ENCODE results near the gene CSNK1A1. TPM values are rescaled to one million over a fixed set of nuclear protein-coding genes. Genes with fewer than 3 reads are reported as not detected.

The CSNK1A1 gene
- total and polyA plus RNA-seq, 2 donors from 2014 or later: 63.9 to 221 TPM

DNA sequence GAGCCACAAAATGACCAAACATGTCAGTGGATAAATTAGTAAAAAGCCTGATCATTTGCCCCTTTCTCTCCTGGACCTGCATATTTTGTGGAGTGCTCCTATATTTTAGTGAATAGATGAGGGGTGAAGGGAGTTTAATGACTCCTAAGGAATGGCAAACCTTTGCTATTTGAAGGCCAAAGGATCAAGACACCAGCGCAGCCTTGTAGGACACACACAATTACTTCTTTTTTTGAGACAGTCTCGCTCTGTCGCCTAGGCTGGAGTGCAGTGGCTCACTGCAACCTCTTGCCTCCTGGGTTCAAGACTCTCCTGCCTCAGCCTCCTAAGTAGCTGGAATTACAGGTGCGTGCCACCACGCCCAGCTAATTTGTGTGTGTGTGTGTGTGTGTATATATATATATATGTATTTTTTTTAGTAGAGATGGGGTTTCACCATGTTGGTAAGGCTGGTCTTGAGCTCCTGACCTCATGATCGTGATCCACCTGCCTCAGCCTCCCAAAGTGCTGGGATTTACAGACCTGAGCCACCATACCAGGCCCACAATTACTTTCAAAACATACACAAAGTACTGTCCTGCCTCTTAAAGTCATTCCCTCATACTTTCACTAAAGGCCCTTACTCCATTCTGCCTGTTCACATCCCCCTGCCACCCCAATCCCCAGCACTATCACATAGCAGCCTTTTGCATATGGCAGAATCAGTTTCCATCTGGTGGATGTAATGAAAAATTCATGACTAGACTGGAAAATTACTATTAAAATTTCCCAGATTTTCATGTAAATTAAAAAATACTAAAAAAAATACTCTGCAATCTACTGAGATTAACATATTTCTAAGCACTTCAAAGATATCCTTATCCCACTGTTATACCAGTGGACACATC, 60.4 kb downstream of the CSNK1A1 start:
- Histone ChIP-seq H3K36me3 (ENCODE audit: control insufficient read depth in 2 of 3, insufficient read depth in 3 of 3, low read length in 3 of 3) (peaks cover 0 to 5% (median under 1%) of the 10 kb centered on the region in 3 donors), H3K27me3 (ENCODE audit: control insufficient read depth, insufficient read depth, low read length) (no peaks in the 10 kb centered on the region), H3K9me3 (ENCODE audit: control insufficient read depth in 2 of 3, insufficient read depth in 1 of 3, low read length in 3 of 3) (no peaks in the 10 kb centered on the region), H3K27ac (ENCODE audit: low read depth in 2 of 2, low read length in 2 of 2) (no peak overlapping the region), H3K9ac (ENCODE audit: low read length in 3 of 3) (no peak overlapping the region), H3K4me3 (ENCODE audit: low read length in 3 of 3) (no peak overlapping the region), H3K4me1 (ENCODE audit: control insufficient read depth in 2 of 3, insufficient read depth in 2 of 3, low read depth in 1 of 3, low read length in 3 of 3) (peaks cover 2 to 11% (median 8%) of the 10 kb centered on the region in 3 donors)
- DNase-seq (no peak), FAIRE-seq (no peak)
- intact Hi-C loops (cut with DNase I): no loop called here
- TF ChIP-seq, protein P1, sequence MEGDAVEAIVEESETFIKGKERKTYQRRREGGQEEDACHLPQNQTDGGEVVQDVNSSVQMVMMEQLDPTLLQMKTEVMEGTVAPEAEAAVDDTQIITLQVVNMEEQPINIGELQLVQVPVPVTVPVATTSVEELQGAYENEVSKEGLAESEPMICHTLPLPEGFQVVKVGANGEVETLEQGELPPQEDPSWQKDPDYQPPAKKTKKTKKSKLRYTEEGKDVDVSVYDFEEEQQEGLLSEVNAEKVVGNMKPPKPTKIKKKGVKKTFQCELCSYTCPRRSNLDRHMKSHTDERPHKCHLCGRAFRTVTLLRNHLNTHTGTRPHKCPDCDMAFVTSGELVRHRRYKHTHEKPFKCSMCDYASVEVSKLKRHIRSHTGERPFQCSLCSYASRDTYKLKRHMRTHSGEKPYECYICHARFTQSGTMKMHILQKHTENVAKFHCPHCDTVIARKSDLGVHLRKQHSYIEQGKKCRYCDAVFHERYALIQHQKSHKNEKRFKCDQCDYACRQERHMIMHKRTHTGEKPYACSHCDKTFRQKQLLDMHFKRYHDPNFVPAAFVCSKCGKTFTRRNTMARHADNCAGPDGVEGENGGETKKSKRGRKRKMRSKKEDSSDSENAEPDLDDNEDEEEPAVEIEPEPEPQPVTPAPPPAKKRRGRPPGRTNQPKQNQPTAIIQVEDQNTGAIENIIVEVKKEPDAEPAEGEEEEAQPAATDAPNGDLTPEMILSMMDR (IDR thresholded peaks at IDR 0.05; ENCODE audit: borderline replicate concordance, extremely low read depth, insufficient read depth): no peak

- Histone ChIP-seq H3K9me3 (ENCODE audit: control insufficient read depth in 2 of 3, insufficient read depth in 1 of 3, low read length in 3 of 3) (no peaks in the 10 kb centered on the region), H3K4me1 (ENCODE audit: control insufficient read depth in 2 of 3, insufficient read depth in 2 of 3, low read depth in 1 of 3, low read length in 3 of 3) (peaks cover 3 to 16% (median 15%) of the 10 kb centered on the region in 3 donors), H3K9ac (ENCODE audit: low read length in 3 of 3) (no peak overlapping the region), H3K4me3 (ENCODE audit: low read length in 3 of 3) (no peak overlapping the region), H3K27ac (ENCODE audit: low read depth in 2 of 2, low read length in 2 of 2) (no peak overlapping the region), H3K27me3 (ENCODE audit: control insufficient read depth, insufficient read depth, low read length) (no peaks in the 10 kb centered on the region), H3K36me3 (ENCODE audit: control insufficient read depth in 2 of 3, insufficient read depth in 3 of 3, low read length in 3 of 3) (peaks cover 0 to 5% (median 0%) of the 10 kb centered on the region in 3 donors)
- no peak for FAIRE-seq
- TF ChIP-seq, protein P1 (IDR thresholded peaks at IDR 0.05; ENCODE audit: borderline replicate concordance, extremely low read depth, insufficient read depth): no peak
- no peak for DNase-seq
- intact Hi-C loops (cut with DNase I): no loop called here
Observed at GRCh38 chr5:149489605-149490037, 61.6 kb downstream of the CSNK1A1 start.

DNA sequence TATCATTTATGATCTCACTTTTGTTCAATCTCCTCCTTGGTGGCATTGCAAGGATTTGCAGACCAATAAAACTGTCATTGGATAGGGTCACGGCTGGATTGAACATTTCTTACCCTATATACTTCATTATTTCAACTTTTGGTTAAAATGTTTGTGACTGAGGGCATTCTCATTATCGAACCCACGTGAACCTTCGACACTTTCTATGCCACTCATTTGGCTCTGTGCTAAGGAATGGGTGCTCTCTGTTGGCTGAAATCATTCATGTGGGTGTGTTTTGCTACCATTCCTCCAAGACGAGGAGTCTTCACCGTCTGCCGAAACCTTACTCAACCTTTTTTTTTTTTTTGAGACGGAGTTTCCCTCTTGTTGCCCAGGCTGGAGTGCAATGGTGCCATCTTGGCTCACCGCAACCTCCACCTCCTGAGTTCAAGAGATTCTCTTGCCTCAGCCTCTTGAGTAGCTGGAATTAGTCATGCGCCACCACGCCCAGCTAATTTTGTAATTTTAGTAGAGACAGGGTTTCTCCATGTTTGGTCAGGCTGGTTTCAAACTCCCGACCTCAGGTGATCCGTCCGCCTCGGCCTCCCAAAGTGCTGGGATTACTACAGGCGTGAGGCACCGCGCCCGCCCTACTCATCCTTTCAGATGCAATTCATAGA, 62.5 kb downstream of the CSNK1A1 start:
- FAIRE-seq (no peak), DNase-seq (no peak)
- intact Hi-C loops (cut with DNase I): no loop called here
- Histone ChIP-seq H3K4me3 (ENCODE audit: low read length in 3 of 3) (no peak overlapping the region), H3K4me1 (ENCODE audit: control insufficient read depth in 2 of 3, insufficient read depth in 2 of 3, low read depth in 1 of 3, low read length in 3 of 3) (peaks cover 3 to 16% (median 15%) of the 10 kb centered on the region in 3 donors), H3K9ac (ENCODE audit: low read length in 3 of 3) (no peak overlapping the region), H3K27me3 (ENCODE audit: control insufficient read depth, insufficient read depth, low read length) (no peaks in the 10 kb centered on the region), H3K9me3 (ENCODE audit: control insufficient read depth in 2 of 3, insufficient read depth in 1 of 3, low read length in 3 of 3) (no peaks in the 10 kb centered on the region), H3K27ac (ENCODE audit: low read depth in 2 of 2, low read length in 2 of 2) (no peak overlapping the region), H3K36me3 (ENCODE audit: control insufficient read depth in 2 of 3, insufficient read depth in 3 of 3, low read length in 3 of 3) (peaks cover 0 to 5% (median 0%) of the 10 kb centered on the region in 3 donors)
- TF ChIP-seq, protein P1 (IDR thresholded peaks at IDR 0.05; ENCODE audit: borderline replicate concordance, extremely low read depth, insufficient read depth): no peak

All from kidney (tissue), 14 donors.